HG02884 (cell line): ENCODE results near the gene DOK1.

ENCODE experiments used
- ATAC-seq: cut with Tn5 transposase; IDR thresholded peaks from one replicate; pipeline ENCODE4 v1.9.1; 2021; ENCODE audit warnings: mild to moderate bottlenecking, moderate library complexity; ENCODE audit not compliant: unreplicated experiment

DOK1 gene

GRCh38 chr2:74525717-74526648 is 28.5 kb upstream of the DOK1 start, which contains the start of gene DQX1:
Gene DQX1 (minus strand): TSS chr2:74526231. CDS start chr2:74525729, 502 bp downstream.
- no peak for ATAC-seq

DNA sequence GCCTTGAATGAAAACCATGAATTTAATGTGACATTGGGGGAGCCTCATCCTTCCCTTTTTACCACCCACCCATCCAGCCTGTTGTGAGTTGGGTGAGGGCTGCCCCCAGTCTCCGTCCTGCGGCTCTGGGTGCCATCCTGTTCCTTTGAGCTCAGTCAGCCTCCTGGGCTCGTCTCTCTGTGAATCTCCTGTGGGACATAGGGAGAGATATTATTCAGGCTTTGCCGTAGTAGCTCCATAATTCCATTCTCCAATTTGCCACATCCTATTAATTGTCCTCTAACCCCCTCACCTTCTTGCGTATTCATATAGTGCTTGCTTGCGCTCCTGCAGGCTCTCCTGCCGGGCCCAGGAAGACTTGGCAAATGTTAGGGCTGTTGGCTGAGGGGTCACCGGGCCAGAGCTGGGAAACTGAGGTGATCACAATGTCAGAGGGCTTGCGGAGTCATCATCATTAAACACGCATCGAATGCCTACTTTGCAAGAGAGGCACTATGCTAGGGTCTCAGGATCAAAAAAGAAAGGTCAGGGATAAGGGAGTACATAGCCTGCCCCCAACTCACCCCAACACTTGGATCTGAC is 27.8 kb upstream of the DOK1 start:
- no peak for ATAC-seq

- no peak for ATAC-seq
Measured at GRCh38 chr2:74527741-74528140, 26.8 kb upstream of the DOK1 start.

DNA sequence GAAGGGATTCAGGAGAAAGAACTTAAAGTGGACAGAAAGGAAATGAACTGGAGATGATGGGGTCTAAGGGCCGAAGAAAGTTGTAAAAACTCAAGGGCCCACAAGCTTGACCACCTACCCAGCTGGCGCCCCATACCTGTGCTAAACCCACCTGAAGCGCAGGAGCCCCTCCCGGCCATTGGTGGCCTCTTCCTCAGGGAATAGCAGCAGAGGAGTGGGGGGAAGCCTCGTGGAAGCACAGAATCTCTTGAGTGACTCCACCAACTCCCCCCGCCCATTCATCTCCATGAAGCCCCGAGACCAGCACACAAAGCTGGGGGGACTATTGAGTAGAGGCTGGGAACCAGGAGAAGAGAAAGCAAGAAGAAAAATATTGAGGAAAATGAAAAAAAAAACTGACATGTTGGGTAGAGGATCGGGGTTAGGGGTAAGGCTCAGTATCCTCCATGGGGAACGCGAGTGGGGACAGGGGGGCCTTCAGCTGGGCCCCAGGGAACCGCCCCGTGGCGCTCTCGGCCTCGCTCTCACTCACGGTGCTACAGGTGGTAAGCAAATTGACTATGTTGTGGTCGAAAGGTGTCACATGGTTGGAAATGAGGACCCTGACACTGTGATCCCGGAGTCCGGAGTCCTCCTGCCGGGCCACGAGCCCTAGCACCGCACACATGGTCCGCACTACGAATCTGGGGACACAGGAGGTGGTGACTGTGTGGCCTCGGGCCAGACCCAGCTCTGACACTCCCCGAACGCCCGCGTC is 25.7 kb upstream of the DOK1 start:
- peak; percentile 3 for ATAC-seq

GRCh38 chr2:74529357-74530238 is 24.9 kb upstream of the DOK1 start, which contains the start of the genes AUP1 and HTRA2:
Gene AUP1 (minus strand): TSS chr2:74529706. CDS start chr2:74529629, 77 bp downstream.
Gene HTRA2 (plus strand): TSS chr2:74529933. CDS start chr2:74530007, 74 bp downstream.
- ATAC-seq, result peak; percentile 77

- ATAC-seq, result no peak
Measured at GRCh38 chr2:74530239-74531187, 24.0 kb upstream of the DOK1 start.

DNA sequence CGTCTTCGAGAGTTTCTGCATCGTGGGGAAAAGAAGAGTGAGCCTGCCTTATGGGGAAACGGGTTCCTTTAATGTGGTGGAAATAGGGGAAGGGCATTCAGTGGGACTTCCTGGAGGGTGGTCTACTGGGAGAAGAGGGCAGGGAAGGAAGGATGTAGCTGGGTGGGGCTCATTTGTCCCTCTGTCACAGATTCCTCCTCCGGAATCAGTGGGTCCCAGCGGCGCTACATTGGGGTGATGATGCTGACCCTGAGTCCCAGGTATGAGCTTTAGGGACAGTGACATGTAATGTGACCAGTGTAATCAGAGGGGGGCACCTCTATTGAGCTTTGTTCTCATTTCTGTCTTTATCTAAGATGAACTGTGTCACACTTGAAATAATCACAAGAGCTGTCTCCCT is 22.9 kb upstream of the DOK1 start:
- ATAC-seq, result no peak

GRCh38 chr2:74532222-74532621 is 22.3 kb upstream of the DOK1 start:
- no peak for ATAC-seq

GRCh38 chr2:74533464-74533863 is 21.1 kb upstream of the DOK1 start:
- no peak for ATAC-seq

- ATAC-seq, result no peak
Measured at GRCh38 chr2:74534411-74534810, 20.1 kb upstream of the DOK1 start.

DNA sequence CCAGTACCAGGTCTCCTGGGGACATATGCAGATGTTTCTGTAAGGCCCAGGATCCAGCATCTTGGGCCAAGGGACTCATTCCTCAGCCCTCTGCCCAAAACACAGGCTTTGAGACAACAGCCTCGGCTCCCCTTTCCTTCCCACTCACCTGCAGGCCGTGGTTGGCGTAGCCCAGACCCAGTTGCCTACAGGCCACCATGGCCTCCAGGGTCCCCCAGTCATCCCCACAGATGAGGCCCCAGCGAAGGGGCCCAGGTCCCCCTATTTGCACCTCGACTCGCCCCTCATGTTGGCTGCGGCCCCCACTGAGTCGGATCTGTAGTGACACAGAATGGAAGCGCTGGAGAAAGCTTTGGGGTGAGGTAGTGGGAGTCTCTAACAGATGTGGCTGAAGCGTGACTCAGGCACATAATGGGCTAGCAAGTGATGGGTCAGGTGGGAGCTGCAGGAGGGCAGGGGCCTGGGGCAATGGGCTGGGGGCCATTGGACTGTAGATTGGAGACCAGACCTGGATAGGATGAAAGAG is 19.0 kb upstream of the DOK1 start:
- no peak for ATAC-seq

DNA sequence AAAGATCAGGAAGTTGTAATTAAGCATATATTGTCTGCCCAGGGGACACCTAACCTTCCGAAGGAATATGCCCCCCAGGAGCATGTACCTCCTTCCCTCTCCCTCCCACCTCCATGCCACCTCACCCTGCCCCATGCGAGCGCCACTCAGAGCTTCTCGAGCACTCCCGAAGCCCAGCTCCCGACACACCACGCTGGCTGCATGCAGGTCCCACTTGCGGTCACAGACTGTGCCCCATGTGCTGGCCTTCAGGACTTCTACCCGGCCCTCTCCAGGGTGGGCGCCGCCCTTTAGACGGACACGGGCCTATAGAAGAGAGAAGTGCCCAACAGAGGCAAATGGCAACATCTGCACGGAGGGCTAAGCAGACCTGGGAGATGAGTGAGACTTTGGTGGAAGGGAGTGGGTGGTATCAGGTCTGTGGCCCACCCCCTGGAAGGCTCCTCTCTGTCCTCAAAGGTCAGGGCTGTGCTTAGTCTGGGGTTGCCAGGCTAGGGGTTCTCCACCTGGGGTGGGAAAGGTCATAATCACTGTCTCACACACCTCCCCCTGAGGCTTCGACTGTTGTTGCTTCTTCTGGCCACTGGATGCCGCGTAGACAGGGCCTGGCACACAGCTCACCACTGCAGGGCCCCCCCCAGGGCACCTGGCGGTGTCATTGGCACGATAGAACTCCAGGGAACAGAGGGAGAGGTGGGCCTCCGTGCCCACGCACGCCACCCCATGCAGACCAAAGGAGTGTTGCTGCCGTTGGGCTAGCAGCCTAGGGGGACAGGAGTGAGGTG is 18.2 kb upstream of the DOK1 start:
- no peak for ATAC-seq

- ATAC-seq, result no peak
Measured at GRCh38 chr2:74537140-74537539, 17.4 kb upstream of the DOK1 start.

GRCh38 chr2:74538881-74539339 is 15.6 kb upstream of the DOK1 start:
- ATAC-seq, result no peak

DNA sequence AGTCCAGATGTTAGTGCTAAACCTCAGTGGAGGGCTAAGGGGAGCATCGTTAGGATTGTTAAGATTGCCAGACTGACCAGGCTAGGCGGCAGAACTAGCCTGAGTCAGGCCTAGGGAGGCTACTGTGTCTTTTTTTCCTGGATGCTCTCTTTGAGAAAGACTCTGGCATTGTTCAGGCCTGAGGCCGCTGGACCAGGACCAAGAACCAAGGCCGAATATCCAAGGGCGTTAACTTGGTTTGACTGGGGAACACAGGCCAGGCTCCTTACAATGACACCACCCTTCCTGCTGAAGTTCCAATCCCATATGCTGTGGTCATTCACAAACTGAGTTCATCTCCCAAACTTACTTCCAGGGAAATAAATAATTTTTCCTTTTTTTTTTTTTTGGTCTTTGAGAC is 14.2 kb upstream of the DOK1 start:
- no peak for ATAC-seq

DNA sequence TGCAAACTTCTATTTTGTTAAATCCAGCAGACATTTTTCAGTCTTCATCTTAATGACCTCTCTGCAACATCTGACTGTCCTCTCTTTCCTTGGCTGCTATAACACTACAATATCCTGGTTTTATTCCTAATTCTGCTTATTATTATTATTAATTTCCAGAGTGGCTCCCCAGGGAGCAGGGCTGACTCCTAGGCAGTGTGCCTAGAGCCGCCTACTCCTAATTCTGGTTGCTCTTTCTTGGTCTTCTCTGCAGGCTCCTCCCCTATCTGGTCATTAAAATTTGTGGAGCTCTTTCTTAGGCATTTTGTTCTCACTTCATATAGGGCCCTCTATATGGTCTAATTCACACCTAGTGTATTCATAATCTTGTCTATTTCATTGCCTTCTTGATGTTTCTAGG is 11.5 kb upstream of the DOK1 start:
- no peak for ATAC-seq

DNA sequence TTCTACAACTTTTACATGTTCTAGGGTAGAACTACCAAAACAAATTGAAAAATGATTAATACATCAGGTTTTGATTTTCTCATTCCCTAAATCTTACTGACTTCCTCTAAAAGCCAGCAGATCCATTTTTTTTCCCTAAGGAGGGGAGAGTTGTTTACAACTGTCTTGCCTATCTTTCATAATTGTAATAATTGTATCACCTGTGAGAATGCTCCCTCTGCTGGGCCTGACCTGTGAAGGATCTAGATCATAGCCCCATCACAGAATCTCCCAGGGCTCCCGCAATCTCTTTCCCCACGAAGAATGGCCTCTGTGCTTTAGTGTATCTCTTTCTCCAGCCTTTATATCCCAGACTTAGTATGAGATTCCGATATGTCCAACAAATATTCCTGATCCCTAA is 9.9 kb upstream of the DOK1 start:
- ATAC-seq, result no peak

GRCh38 chr2:74546004-74546403 is 8.5 kb upstream of the DOK1 start:
- no peak for ATAC-seq
